Stimulated activated CD8-positive, alpha-beta memory T cell treated with anti-CD3 and anti-CD28 coated beads, Interleukin-15, amount 100 ng/mL, for 1 hour (primary cell): Measurements from ENCODE around the gene SPOCK2.
"Not testable (repeated sequence)": the region's sequence is repeated elsewhere in the genome, so short reads cannot be mapped to it uniquely, and the experiment has no call there.

Experiments used
- DNase-seq: peaks from one replicate; pipeline ENCODE4 v3.0.0-alpha.2; 2020; ENCODE audit warnings: low read depth

The SPOCK2 gene

GRCh38 chr10:72087969-72088888 is at the start of gene SPOCK2:
Gene SPOCK2, minus strand, starts transcription at chr10:72088551. Its CDS starts 223 bp downstream, at chr10:72088328.
- DNase-seq = peak; percentile 26

GRCh38 chr10:72137583-72137982 is 49.2 kb upstream of the SPOCK2 start:
- no peak for DNase-seq

GRCh38 chr10:72136225-72136624 is 47.9 kb upstream of the SPOCK2 start:
- DNase-seq = not testable (repeated sequence)

- no peak for DNase-seq
Observed at GRCh38 chr10:72134785-72135767, 46.7 kb upstream of the SPOCK2 start.

- no peak for DNase-seq
Observed at GRCh38 chr10:72133517-72133916, 45.2 kb upstream of the SPOCK2 start.

- no peak for DNase-seq
Observed at GRCh38 chr10:72132854-72133253, 44.5 kb upstream of the SPOCK2 start.

- no peak for DNase-seq
Observed at GRCh38 chr10:72127571-72127970, 39.2 kb upstream of the SPOCK2 start.

- no peak for DNase-seq
Observed at GRCh38 chr10:72126872-72127232, 38.5 kb upstream of the SPOCK2 start.

- no peak for DNase-seq
Observed at GRCh38 chr10:72126184-72126871, 38.0 kb upstream of the SPOCK2 start.

- no peak for DNase-seq
Observed at GRCh38 chr10:72124989-72125388, 36.6 kb upstream of the SPOCK2 start.

GRCh38 chr10:72124381-72124780 is 36.0 kb upstream of the SPOCK2 start:
- no peak for DNase-seq

- DNase-seq = no peak
Observed at GRCh38 chr10:72123616-72124015, 35.3 kb upstream of the SPOCK2 start.

GRCh38 chr10:72122221-72122620 is 33.9 kb upstream of the SPOCK2 start:
- no peak for DNase-seq

GRCh38 chr10:72121389-72121788 is 33.0 kb upstream of the SPOCK2 start:
- no peak for DNase-seq

- no peak for DNase-seq
Observed at GRCh38 chr10:72116372-72116771, 28.0 kb upstream of the SPOCK2 start.

- DNase-seq = no peak
Observed at GRCh38 chr10:72114706-72115450, 26.5 kb upstream of the SPOCK2 start.

GRCh38 chr10:72110673-72111401 is 22.5 kb upstream of the SPOCK2 start:
- no peak for DNase-seq

- DNase-seq = no peak
Observed at GRCh38 chr10:72109636-72110157, 21.3 kb upstream of the SPOCK2 start.

GRCh38 chr10:72108830-72109635 is 20.7 kb upstream of the SPOCK2 start:
- no peak for DNase-seq

- not testable (repeated sequence) for DNase-seq
Observed at GRCh38 chr10:72108004-72108370, 19.6 kb upstream of the SPOCK2 start.
